Epithelial cell of prostate (primary cell): ENCODE data around the gene PPFIBP2.

Source experiments
- DNase-seq: peaks from one replicate; pipeline ENCODE4 v3.0.0-alpha.2; 2011; ENCODE audit warnings: low read depth, low spot score
- H3K27ac ChIP-seq: fragments of 450-650 bp; 2 replicates; pipeline ENCODE4 v1.5.1; 2017; ENCODE audit warnings: mild to moderate bottlenecking

The PPFIBP2 gene

DNA sequence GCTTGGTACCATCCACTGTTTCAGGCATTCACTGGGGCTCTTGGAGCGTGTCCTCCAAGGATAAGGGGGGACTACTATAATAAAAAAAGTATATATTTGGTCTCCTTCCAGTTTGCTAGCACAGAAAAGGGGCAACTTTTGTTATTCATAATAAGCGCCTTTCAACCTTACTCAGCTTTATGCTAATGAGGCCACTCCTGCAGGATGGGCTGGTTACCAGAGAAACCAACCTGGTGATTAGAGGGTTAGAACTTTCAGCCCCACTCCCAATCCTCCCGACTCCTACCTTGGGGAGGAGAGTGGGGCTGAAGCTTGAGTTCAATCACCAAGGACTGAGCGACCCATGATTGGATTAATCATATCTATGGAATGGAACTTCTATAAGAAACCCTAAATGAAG, 31.8 kb downstream of the PPFIBP2 start:
- peak overlapping the region; percentile 72 for H3K27ac ChIP-seq

GRCh38 chr11:7546324-7546791, 32.6 kb downstream of the PPFIBP2 start:
- peak; percentile 92 for DNase-seq
- H3K27ac ChIP-seq: peak overlapping the region; percentile 72

More for the DNA sequence above, 31.8 kb downstream of the PPFIBP2 start:
- no peak for DNase-seq

DNA sequence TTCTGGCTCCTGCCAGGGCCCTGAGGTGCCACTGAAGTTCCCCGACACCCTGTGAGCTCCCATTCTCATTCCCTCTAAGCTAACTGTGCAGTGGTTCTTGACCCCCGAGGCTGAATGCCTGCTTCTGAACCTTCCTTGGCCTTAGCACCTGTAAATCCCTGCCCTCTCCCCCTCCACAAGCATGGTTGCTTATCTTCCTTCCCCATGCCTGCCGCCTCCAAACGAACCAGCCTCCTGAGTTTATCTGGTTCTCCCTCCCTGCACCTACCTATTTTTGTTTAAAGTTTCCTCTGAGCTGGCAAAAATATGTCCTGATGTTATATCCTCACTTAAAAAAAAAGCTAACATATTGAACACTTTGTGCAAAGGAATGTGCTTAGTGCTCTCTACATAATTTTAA, 33.9 kb downstream of the PPFIBP2 start:
- H3K27ac ChIP-seq: no peak overlapping the region
- no peak for DNase-seq

DNA sequence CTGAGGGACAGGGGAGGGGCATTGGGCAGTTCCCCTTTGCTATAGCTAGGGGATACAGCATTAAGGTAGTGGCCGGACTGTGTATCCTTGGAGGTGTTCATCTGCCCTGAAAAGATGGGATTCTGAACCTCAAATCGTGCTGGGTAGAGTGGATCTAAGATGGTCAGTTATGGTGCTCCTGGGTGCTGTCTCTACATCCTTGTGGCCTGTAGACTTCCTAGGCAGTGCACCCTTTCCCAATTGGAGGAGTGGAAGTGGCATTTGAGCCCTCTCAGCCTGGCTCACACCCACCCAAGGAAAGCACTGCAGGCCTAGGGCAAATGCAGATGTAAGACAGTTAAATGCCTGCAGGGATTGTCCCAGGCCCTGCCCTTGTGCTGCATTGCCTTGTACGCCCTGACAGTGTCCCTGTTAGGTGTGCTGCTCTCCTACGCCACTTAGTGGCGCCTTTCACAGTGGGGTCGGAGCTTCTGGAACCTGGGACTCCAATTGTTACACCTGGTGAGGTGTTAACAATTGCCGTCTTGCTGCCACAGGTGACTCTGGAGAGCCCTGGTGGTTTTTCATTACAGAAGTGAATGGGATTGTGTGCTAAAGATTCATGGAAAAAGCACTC, 35.0 kb downstream of the PPFIBP2 start:
- H3K27ac ChIP-seq: no peak overlapping the region
- no peak for DNase-seq

DNA sequence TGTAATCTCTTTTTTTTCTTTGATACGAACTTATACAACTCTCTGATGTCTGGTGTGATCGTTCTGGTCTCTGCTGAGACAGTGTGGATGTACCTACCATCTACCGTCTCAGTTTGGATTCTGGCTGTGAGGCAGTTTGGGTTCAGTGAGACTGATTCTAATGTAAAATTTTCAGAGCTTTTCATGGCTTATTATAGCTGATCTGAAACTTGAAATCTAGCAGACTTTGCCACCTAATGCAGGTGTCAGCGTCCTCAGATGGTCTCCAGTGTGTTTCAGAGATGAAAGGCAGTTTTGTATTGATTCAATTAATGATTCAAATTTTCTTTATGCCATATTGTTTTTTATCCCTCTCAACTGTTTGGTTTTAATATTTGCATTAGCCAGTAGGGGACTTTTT, 35.9 kb downstream of the PPFIBP2 start:
- H3K27ac ChIP-seq: no peak overlapping the region
- DNase-seq: no peak

DNA sequence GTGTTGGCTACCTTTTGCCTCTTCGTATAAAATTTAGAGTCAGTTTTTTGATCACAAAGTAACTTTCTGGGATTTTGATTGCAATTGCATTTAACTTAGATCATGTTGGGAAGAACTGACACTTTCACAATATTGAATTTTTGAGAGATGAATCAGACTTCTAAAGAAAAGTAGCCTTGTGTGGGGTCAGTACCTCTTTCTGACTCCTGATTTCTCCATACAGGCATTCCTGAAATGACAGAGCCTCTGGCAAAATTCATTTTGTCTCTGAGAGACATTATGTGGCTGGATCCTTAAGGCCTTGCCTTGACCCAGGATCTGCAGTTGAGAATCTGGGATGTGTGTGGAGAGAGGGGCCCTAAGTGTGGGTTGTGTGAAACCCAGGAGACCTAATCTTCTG, 37.8 kb downstream of the PPFIBP2 start:
- no peak overlapping the region for H3K27ac ChIP-seq

GRCh38 chr11:7552666-7553065, 38.9 kb downstream of the PPFIBP2 start:
- no peak for DNase-seq
- H3K27ac ChIP-seq: no peak overlapping the region

More for the DNA sequence above, 37.8 kb downstream of the PPFIBP2 start:
- DNase-seq: no peak

DNA sequence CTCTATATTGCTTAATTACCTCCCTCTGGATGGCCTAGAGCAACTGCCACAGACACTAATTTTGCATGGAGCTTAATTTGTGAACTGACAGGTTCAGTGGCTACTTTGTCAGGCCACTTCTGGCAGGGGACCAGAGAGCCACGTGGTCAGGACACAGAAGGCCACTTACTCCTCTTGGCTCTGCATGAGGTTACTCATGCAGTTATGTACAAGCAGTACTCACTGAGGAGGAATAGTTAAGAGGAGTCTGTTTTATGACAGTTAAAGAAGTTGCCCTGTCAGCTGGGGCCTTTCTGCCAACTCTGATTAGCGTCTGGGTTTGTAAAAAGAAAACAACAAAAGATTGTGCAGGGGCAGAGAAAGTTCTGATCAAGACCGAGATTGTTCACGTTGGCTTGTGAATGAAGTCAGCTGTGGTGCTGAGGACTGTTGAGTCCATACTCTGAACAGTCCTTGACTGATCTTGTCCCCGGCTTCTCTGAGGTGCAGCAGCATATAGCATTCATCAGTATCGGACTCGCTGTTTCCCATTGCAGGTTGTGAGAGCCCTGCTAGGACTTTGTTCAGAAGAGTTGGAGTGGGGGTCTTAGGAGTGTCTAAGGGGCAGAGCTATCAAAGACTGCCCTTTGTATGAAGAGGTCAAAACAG, 41.4 kb downstream of the PPFIBP2 start:
- H3K27ac ChIP-seq: no peak overlapping the region
- DNase-seq: no peak

GRCh38 chr11:7558046-7558445, 44.2 kb downstream of the PPFIBP2 start:
- no peak for DNase-seq
- H3K27ac ChIP-seq: no peak overlapping the region

DNA sequence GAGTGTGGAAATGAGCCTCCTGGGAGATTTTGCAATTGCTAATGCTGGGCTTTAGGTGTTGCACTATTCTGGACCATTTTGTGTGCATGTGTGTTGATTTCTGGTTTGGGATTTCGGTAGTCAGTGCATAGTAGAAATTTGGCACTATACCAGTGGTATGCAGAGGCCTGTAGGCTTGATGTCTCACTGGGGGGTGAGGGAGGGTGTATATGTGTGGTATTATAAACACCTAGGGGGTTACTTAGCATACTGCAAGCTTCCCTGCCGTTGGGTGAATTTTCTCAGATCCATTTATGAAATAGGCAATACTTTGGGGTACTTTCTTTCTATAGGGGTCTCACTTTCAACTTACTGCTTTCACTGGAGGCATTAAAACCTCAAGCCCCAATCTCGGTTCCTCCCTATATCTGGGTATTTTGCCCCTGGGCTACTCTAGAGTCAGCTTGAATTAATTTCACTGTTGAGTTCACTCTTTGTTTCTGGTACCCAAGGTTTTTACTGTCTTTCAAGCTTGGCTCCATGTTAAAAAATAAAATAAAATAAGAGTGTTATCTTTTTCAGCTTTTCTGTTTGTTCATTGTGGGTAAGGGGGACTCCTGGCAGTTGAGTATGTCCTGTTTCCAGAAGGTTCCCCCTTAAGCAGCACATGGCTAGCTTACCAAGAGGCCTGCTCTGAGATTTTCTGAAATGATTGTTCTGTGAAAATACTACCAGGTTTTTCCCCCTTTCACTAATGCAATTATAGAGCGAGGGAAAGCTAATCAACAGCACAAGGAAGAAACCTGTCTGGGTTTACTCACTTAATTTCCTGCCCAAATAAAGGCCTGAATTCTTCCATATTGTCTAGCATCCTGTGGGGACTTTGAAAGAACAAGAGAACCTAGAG, 45.8 kb downstream of the PPFIBP2 start:
- DNase-seq: no peak
- no peak overlapping the region for H3K27ac ChIP-seq

DNA sequence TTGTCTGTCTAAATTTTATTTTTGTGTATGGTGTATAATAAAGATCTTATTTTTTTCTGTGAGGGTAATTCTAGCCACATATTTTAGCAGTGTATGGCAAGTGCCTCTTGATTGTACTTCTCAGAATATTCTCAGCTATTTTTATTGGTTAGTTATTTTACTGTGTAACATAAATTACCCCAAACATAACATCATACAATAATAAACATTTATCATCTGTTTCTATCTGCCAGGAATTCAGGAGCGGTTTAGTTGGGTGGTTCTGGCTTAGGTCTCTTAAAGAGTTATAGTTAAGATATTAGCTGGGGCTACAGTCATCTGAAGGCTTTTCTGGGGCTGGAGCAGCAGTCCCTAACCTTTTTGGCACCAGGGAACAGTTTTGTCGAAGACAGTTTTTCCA, 47.8 kb downstream of the PPFIBP2 start:
- no peak overlapping the region for H3K27ac ChIP-seq

DNA sequence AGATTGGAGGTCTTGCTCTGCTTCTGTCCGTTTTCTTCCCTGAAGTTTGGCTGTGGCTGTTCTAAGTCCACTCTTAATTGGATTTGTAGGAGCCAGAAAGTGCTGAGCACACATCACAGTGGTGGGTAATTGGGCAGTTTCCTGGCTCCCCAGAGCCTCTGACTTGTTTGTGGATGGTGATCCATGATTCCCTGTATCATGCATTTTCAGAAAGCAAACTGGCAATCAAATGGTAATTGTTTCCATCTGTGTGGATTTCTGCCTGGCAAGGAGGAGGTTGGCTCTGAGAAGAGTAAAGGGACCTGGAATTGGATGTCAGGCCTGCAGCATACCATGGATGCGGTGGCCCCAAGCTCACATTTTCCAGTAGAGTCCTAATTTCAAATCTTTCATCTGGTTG, 49.5 kb downstream of the PPFIBP2 start:
- no peak for DNase-seq
- H3K27ac ChIP-seq: no peak overlapping the region

More for the DNA sequence above, 47.8 kb downstream of the PPFIBP2 start:
- no peak for DNase-seq

DNA sequence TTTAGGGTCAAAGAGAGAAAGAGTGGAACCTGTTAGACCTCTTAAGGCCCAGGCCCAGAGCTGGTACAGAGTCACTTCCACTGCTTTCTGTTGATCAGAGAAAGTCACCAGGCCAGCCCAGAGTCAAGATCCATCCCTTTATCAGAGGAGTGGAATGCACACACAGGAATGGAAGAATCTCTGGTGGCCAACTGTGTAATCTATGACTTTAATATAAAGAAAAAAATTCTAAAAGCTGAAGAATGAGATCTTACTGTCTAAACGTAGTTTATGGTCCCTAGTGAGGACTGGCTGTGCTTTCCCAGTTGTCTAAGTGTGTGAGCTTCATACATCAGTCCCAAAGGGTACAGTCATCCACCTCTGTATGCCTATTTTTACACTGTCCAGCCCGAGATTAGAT, 51.0 kb downstream of the PPFIBP2 start:
- no peak for DNase-seq
- no peak overlapping the region for H3K27ac ChIP-seq

- no peak for DNase-seq
- no peak overlapping the region for H3K27ac ChIP-seq
Measured at GRCh38 chr11:7567311-7567710, 53.5 kb downstream of the PPFIBP2 start.

GRCh38 chr11:7569044-7569443, 55.2 kb downstream of the PPFIBP2 start:
- H3K27ac ChIP-seq: no peak overlapping the region
- DNase-seq: no peak

GRCh38 chr11:7570241-7570640, 56.4 kb downstream of the PPFIBP2 start:
- no peak overlapping the region for H3K27ac ChIP-seq
- no peak for DNase-seq

- no peak overlapping the region for H3K27ac ChIP-seq
- no peak for DNase-seq
Measured at GRCh38 chr11:7570938-7571521, 57.2 kb downstream of the PPFIBP2 start.

- DNase-seq: no peak
- no peak overlapping the region for H3K27ac ChIP-seq
Measured at GRCh38 chr11:7571640-7572000, 57.8 kb downstream of the PPFIBP2 start.

DNA sequence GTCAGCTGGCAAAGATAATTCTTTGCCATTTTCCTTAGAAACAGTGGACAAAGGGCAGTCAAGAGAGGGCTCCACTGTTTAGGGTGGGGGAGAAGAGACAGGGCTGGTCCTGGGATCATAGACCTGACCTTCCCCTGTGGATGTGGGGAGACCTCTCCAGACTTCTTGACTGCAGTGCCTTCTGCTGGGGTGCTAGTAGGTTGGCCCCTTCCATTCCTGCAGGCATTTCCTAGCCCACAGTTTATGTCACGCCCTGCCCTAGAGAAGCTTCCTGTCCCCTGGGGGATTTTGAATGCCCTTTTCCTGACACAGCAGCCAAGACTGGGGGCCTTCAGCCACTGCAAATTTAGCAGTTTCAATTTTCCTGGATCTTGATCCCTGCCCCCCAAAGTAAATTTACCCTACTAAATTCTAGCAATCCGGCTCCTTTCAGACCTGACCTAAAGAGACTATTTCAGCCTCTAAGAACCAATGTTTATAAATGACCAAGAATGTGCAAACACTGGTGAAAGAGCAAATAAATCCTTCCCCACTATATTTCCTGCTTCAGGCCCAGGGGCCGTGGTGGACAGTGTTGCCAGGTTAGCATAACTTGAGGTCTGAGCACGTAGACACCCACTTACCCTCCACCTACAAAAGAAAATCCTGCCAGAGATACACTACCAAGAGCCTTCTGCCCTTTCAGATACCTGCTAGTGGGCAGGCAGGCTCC, 58.4 kb downstream of the PPFIBP2 start:
- DNase-seq: no peak
- H3K27ac ChIP-seq: no peak overlapping the region

DNA sequence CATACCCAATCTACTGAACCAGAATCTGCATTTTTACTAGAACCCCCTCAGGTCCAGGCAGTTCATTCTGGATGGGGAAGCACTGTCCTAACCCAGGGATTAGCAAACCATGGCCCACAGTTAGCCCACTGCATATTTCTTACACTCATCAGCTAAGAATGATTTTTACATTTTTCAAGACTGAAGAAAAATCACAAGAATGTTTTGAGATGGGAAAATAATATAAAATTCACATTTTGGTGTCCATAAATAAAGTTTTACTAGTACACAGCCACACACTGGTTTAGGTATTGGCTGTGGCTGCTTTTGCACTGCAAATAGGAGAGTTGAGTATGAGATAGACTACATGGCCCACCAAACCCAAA, 59.4 kb downstream of the PPFIBP2 start:
- DNase-seq: no peak
- no peak overlapping the region for H3K27ac ChIP-seq
